Mononuclear cell (primary cell): ENCODE results near the gene MICAL2. TPM values are rescaled to one million over a fixed set of nuclear protein-coding genes. Genes with fewer than 3 reads are reported as not detected.

Experiments used
- H3K27me3 ChIP-seq: 2 replicates; pipeline ENCODE4 v1.6.0; 2011; ENCODE audit warnings: low read length, control low read depth; ENCODE audit not compliant: insufficient read depth
- H3K4me1 ChIP-seq: 2 replicates; pipeline ENCODE4 v1.5.1; 2011; ENCODE audit warnings: mild to moderate bottlenecking, low read length, control low read depth; ENCODE audit not compliant: insufficient read depth
- H3K4me3 ChIP-seq: 2 replicates; pipeline ENCODE4 v1.5.1; 2011; ENCODE audit warnings: mild to moderate bottlenecking, low read length, moderate library complexity
- H3K9me3 ChIP-seq: 2 replicates; pipeline ENCODE4 v1.5.1; 2011; ENCODE audit warnings: low read depth, mild to moderate bottlenecking, control low read depth, low read length
- total RNA-seq: library from RNA; depleted of rRNA; stranded (reverse); fragments of >200 nt; gene quantifications from one replicate; pipeline ENCODE4 v1.2.3, GENCODE V29; 2012

Gene MICAL2, protein sequence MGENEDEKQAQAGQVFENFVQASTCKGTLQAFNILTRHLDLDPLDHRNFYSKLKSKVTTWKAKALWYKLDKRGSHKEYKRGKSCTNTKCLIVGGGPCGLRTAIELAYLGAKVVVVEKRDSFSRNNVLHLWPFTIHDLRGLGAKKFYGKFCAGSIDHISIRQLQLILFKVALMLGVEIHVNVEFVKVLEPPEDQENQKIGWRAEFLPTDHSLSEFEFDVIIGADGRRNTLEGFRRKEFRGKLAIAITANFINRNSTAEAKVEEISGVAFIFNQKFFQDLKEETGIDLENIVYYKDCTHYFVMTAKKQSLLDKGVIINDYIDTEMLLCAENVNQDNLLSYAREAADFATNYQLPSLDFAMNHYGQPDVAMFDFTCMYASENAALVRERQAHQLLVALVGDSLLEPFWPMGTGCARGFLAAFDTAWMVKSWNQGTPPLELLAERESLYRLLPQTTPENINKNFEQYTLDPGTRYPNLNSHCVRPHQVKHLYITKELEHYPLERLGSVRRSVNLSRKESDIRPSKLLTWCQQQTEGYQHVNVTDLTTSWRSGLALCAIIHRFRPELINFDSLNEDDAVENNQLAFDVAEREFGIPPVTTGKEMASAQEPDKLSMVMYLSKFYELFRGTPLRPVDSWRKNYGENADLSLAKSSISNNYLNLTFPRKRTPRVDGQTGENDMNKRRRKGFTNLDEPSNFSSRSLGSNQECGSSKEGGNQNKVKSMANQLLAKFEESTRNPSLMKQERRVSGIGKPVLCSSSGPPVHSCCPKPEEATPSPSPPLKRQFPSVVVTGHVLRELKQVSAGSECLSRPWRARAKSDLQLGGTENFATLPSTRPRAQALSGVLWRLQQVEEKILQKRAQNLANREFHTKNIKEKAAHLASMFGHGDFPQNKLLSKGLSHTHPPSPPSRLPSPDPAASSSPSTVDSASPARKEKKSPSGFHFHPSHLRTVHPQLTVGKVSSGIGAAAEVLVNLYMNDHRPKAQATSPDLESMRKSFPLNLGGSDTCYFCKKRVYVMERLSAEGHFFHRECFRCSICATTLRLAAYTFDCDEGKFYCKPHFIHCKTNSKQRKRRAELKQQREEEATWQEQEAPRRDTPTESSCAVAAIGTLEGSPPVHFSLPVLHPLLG
- total RNA-seq, result 14.5 TPM

DNA sequence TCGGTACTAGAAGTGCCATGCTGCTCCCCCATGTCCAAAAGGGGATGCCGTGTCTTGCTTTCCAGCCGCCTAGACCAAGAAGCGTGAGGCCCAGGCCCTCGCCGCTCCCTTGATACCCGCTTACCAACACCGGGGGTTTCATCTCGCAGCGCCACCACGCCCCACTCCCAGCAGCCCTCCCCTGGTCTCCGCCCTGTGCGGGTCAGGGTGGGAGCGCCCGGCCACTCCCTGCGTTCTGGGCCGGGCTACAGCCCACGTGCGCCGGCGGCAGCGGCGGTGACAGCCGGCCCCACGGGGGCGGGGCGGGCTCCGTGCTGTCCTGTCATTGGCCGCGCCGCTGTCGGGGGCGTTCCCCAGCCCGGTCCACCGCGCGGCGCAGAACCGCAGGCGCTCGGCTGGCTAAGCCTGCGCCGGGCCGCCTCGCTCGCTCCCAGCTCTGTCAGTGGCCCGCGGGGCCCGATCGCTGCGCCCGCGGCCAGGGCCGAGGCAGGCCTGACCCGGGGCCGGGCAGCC lies at the start of gene MICAL2:
Gene MICAL2, plus strand, starts transcription at position 390 of the 513 bp plus-strand sequence. CDS start 51,566 bp downstream, outside the sequence.
- Histone ChIP-seq H3K27me3 (no peaks in the 10 kb centered on the region), H3K4me3 (peak within 1 kb of the TSS; percentile 59), H3K9me3 (no peaks in the 10 kb centered on the region), H3K4me1 (peaks cover 39% of the 10 kb centered on the region)

DNA sequence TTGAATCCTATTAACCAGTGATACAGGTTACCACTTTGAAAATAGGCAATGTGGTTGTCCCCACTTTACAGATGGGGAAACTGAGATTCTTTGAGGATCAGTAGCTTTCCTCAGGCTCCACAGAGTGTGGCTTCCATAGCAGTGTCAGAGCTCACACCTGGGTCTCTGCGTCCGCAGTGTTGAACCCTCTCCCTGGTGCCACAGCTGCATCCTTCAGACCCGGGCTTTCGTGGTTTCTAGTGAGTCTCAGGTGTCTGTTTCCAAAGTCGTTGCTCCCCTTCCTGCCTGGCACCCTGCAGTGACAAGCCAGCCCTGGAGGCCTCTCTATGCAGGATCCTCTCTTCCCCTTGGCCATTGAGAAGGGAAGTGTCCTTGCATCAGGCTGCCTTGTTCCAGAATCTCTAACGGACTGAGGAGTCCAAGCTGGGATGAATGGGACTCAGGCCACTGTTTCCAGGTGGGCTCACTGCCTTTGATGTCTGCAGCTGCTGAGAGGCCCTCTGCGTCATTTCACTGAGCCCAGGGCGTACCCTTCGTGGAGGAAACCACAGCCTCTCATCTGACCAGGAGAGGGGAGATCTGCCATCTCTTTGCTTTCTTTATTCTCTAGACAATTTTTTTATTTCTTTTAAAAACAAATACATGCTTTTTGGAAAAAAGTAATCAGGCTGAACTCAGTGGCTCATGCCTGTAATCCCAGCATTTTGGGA lies 48.4 kb upstream of the MICAL2 start:
- peaks cover 4% of the 10 kb centered on the region for H3K4me1 ChIP-seq
- H3K4me3 ChIP-seq, result no peak overlapping the region
- no peaks in the 10 kb centered on the region for H3K9me3 ChIP-seq
- no peaks in the 10 kb centered on the region for H3K27me3 ChIP-seq

DNA sequence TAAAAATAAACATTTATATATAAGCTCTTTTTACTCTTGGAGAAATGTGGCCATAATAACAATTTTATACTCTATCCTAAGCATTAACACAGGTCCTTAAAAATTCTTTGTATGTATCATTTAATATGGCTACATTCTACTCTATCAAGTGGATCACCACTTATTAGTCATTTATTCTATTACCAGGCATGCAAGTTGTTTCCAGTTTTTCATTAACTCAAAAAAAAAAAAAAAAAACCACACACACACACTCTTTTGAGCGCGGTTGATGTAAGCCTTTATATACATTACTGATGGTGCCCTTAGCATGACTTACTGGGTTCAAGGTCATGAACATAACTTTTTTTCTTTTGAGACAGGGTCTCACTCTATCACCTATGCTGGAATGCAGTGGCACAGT lies 47.1 kb upstream of the MICAL2 start:
- H3K9me3 ChIP-seq, result no peaks in the 10 kb centered on the region
- peaks cover 6% of the 10 kb centered on the region for H3K4me1 ChIP-seq
- no peak overlapping the region for H3K4me3 ChIP-seq
- no peaks in the 10 kb centered on the region for H3K27me3 ChIP-seq

DNA sequence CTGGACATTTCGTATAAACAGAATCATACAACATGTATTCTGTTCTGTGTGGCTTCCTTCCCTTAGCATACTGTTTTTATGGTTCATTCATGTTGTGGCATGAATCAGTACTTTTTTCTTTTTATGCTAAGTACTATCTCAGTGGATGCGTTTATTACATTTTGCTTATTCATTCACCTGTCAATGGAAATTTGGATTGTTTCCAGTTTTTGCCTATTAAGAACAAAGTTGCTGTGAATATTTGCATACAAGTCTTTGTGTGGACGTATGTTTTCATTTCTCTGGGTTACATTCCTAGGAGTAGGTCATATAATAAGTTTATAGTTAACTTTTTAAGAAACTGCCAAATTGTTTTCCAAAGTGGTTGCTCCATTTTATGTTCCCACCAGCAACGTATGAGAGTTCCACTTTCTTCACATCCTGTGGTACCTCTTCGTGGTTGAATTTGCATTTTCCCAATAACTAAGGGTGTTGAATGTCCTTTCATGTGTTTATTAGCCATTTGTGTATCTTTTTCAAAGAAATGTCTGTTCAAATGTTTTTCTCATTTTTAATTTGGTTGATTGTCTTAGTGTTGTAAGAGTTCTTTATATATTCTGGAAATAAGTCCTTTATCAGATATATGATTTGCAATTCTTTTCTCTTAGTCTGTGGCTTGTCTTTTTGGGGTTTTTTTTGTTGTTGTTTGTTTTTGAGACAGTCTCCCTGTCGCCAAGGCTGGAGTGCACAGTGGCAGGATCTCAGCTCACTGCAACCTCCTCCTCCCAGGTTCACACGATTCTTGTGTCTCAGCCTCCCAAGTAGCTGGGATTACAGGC lies 46.0 kb upstream of the MICAL2 start:
- no peaks in the 10 kb centered on the region for H3K27me3 ChIP-seq
- no peak overlapping the region for H3K4me3 ChIP-seq
- H3K4me1 ChIP-seq, result peaks cover 6% of the 10 kb centered on the region
- H3K9me3 ChIP-seq, result no peaks in the 10 kb centered on the region

DNA sequence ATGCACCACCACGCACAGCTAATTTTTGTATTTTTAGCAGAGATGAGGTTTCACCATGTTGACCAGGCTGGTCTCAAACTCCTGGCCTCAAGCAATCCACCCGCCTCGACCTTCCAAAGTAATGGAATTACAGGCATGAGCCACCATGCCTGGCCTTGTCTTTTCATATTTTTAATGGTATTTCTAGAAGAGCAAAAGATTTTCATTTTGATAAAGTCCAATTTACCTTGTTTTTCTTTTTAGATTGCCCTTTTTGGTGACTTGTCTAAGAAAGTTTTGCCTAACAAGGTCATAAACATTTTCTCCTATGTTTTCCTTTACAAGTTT lies 45.5 kb upstream of the MICAL2 start:
- Histone ChIP-seq H3K4me3 (no peak overlapping the region), H3K9me3 (no peaks in the 10 kb centered on the region), H3K4me1 (peaks cover 6% of the 10 kb centered on the region), H3K27me3 (no peaks in the 10 kb centered on the region)

DNA sequence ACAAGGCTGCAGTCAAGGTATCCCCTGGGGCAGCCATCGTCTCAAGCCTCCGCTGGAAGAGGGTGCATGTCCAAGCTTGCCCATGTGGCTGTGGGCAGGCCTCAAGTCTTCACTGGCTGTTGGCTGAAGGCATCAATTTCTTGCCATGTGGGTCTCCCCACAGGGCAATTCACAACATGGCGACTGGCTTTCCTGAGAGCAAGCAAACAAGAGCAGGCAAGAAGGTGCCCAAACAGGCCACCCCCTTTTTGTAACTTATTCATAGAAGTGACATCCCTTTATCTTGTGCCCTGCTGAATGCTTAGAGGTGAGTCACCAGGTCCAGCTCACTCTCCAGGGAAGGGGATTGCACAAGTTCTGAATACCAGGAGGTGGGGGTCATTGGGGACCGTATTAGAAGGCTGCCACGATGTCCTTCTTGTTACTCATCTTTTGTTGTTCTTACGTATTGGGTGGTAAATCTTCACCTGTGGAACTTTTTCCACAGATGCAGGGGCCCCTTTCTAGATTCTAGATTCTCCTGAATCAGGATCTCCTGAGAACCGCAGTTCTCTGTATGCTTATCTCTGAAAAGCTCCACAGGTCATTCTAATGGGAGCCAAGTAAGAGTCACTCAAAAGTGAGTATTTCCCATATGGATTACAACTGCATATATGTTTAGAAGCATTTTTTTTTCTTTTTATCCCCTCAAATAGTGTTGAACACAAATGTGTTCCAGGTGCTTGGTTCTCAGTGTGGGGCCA lies 44.2 kb upstream of the MICAL2 start:
- Histone ChIP-seq H3K4me3 (no peak overlapping the region), H3K27me3 (no peaks in the 10 kb centered on the region), H3K9me3 (no peaks in the 10 kb centered on the region), H3K4me1 (peaks cover 6% of the 10 kb centered on the region)

DNA sequence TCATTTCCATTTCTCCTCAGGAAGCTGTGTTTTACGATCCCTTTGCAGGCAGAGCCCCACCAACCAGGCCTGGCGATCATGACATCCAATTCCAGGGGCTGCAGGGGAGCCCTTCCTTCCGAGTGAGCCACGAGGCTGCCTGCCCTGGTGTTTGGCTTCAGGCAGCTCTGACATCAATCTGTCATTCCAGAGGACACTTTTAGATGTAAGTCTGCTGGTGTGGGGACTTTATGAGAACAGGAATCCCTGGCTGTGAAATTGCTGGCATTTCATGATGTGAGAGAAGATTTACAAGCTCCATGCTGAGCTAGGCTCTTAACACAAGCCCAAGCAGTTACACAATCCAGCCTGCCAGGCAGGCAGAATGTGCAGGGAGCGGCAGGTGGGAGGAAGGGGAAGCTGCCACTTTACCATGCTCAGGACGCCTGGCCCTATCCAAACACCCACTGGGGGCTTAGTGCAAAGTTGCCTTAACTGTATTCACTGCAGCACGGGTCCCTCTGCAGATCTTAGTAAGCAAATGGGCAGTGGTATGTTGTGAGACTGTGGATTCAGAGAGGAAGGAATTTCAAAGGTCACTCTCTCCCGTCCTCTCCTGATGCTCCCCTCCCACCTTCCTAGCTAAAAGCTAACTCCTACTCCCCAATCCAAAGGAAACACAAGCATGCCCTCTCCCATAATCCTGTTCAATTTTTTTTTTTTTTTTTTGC lies 43.4 kb upstream of the MICAL2 start:
- Histone ChIP-seq H3K4me1 (peaks cover 6% of the 10 kb centered on the region), H3K27me3 (no peaks in the 10 kb centered on the region), H3K4me3 (no peak overlapping the region), H3K9me3 (no peaks in the 10 kb centered on the region)

DNA sequence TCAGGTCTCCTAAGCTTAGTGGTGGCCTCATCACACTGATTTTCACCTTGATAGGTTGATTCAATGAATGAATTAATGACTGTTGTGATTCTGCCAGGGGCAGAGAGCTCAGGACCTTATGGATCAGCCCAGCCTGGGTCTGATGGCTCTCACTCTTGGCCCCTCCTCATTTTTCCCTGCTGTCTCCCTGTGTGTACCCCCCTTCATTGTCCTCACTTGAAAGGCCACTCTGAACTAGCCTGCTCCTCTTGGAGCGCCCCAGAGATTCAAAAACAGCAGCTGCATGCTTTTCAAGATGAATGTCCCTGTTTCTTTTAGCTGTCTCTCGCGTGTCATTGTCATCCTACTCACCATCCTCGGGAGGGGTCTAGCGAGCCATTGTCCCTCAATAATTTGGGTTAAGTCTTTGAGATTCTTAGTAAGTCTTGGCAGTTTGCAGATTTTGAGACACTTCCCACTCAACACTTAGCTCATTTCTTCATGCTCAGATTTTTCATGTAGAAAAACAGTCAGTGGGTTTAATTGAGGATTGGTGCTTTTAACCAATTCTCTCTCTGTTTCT lies 42.5 kb upstream of the MICAL2 start:
- Histone ChIP-seq H3K4me1 (peaks cover 6% of the 10 kb centered on the region), H3K9me3 (no peaks in the 10 kb centered on the region), H3K27me3 (no peaks in the 10 kb centered on the region), H3K4me3 (no peak overlapping the region)

DNA sequence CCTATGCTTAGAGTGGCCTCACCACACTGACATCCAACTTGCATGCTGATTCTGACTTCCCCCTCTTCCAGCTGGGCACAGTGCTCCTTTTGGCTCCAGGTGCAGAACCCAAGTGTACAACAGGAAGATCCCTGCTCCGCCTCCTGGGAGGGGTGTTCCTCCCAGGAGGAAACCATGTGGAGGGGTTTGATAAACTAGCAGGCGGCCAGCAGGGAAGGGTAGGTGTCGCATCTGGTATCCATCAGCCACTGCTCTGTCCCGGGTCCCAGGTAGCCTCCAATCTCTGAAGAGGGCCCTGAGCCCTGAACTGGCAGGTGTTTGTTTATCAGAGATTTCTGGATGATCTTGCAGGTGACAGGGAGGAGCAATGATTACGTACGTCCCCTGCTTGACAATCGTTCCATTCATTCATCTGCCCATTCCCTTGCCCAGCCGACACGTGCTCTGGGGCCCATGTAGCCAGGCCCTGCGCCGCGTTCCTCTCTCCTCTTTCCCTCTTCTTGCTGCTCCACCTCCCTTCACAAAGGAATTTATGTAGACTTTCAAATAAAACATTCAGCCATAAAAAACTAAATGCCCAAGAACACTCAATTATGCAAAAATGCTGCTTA lies 41.2 kb upstream of the MICAL2 start:
- no peak overlapping the region for H3K4me3 ChIP-seq
- no peaks in the 10 kb centered on the region for H3K27me3 ChIP-seq
- no peaks in the 10 kb centered on the region for H3K9me3 ChIP-seq
- peaks cover 6% of the 10 kb centered on the region for H3K4me1 ChIP-seq

DNA sequence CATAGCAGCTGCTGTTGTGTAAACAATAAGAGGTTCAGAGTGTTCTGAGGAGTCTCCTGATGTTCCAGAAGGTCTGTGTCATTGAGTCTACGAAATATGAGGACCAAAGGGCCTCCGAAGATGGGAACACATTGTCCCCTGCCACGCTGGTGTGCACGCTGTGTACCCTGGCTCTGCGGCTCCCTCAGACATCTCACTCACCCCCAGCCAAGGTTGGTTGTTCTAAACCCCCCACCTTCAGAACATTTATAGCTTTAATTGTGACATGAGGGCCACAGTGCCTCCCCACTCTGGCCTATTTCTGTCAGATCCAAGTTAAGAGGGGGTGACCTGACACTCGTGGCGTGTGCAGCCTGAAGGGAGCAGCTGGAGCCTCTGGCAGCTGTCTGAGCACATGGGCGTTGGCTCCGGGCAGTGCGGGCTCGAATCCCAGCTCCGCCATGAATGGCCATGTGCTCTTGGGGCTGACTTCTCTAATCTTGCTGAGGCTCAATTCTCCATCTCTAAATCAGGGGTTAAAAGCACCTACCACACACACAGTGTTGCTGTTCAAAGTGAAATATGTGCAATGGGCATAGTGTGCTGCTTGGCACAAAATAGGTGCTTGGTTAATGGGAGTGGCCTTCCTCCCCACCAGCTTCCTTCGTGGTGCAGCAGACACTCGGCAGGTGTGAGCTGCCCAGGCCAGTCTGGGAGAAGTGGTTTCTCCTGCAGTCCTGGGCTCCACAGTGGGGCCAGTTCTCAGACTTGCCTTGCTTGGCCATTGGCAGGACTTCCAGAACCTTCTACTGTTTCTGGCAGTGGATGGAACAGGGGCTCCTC lies 39.7 kb upstream of the MICAL2 start:
- Histone ChIP-seq H3K4me3 (no peak overlapping the region), H3K9me3 (no peaks in the 10 kb centered on the region), H3K27me3 (no peaks in the 10 kb centered on the region), H3K4me1 (peaks cover 6% of the 10 kb centered on the region)

DNA sequence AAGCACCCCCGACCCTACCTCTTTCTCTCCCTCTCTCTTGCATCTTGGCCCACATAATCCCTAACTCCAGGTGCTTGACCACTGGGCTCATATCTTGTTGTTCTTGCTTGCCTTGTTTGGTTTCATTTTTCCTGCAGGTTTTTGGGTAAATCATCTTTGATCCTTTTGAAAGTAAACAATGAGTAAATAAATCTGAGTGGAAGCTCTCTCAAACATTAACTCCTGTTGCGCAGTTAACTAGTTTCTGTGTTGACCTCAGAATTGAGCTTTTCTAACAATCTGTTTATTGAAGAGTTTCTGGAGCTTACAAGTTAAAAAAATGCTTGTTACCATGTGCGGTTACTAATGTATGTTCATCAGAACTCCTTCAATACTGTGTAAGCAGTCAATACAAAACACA lies 38.8 kb upstream of the MICAL2 start:
- Histone ChIP-seq H3K27me3 (no peaks in the 10 kb centered on the region), H3K4me1 (peaks cover 6% of the 10 kb centered on the region), H3K9me3 (no peaks in the 10 kb centered on the region), H3K4me3 (no peak overlapping the region)

DNA sequence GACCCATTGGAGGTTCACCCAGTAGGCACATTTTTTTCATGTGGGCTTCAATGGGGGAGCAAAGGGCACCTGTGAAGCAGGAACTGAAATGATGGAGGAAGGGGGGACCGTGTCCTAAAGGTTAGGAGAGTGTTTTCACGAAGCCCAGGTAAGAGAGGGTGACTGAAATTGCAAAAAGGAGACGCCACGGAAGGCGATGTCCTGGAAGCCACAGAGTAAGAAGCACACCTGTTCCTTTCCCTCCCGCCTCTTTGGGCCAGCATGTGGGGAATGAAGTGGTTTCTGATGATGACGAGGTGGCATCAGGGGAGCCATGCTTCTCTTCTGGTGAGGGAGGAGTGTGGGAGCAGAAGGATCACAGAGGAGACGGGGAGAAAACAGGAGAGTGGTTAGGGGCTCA lies 37.0 kb upstream of the MICAL2 start:
- Histone ChIP-seq H3K9me3 (no peaks in the 10 kb centered on the region), H3K4me3 (no peak overlapping the region), H3K27me3 (no peaks in the 10 kb centered on the region), H3K4me1 (no peaks in the 10 kb centered on the region)
